GM12878 (cell line): ENCODE data around the gene RAB4B. TPM values are rescaled to one million over a fixed set of nuclear protein-coding genes. Genes with fewer than 3 reads are reported as not detected.
A peak's percentile ranks its signal among the peaks of the same experiment; 100 is the strongest.

Experiments used
- BACH1 ChIP-seq: fragments of 450-650 bp; IDR thresholded peaks from 2 replicates; pipeline ENCODE4 v1.6.1; 2017; ENCODE audit warnings: mild to moderate bottlenecking, borderline replicate concordance
- CBFB ChIP-seq: IDR thresholded peaks from 2 replicates; pipeline ENCODE4 v1.6.1; 2016; ENCODE audit warnings: antibody characterized with exemption, low read depth
- CEBPB ChIP-seq, 2 experiments: fragments of 150-350 bp in 1 of 2; IDR thresholded peaks; 2 replicates each; pipeline ENCODE4 v1.6.1; 2012 to 2014; ENCODE audit warnings: low read depth in 2 of 2, low read length in 2 of 2, borderline replicate concordance in 1 of 2, inconsistent platforms in 1 of 2
- CREB1 ChIP-seq: IDR thresholded peaks from 2 replicates; pipeline ENCODE4 v1.6.1; 2012; ENCODE audit warnings: low read depth, mild to moderate bottlenecking, inconsistent platforms
- CREM ChIP-seq: IDR thresholded peaks from 2 replicates; pipeline ENCODE4 v1.6.1; 2014; ENCODE audit warnings: antibody characterized with exemption, low read depth
- E2F8 ChIP-seq: fragments of 450-650 bp; IDR thresholded peaks from 2 replicates; pipeline ENCODE4 v1.6.1; 2018; ENCODE audit warnings: mild to moderate bottlenecking, low read depth, moderate library complexity; ENCODE audit not compliant: partially characterized antibody
- HDAC6 ChIP-seq: fragments of 200-600 bp; sonication (generic); IDR thresholded peaks from one replicate; pipeline ENCODE4 v1.8.0; 2017; ENCODE audit warnings: antibody characterized with exemption; ENCODE audit not compliant: unreplicated experiment
- IKZF2 ChIP-seq, 2 experiments: fragments of 450-650 bp; IDR thresholded peaks; 2 replicates each; pipeline ENCODE4 v1.6.1; 2017; ENCODE audit warnings: mild to moderate bottlenecking in 2 of 2, moderate library complexity in 2 of 2
- LARP7 ChIP-seq: fragments of 450-650 bp; IDR thresholded peaks from 2 replicates; pipeline ENCODE4 v1.6.1; 2017; ENCODE audit warnings: mild to moderate bottlenecking
- MTA2 ChIP-seq: fragments of 450-650 bp; IDR thresholded peaks from 2 replicates; pipeline ENCODE4 v1.6.1; 2016; ENCODE audit warnings: low read depth, mild to moderate bottlenecking, moderate library complexity
- MTA3 ChIP-seq: IDR thresholded peaks from 2 replicates; pipeline ENCODE4 v1.6.1; 2012; ENCODE audit warnings: low read length, inconsistent platforms, borderline replicate concordance
- NBN ChIP-seq: fragments of 450-650 bp; IDR thresholded peaks from 2 replicates; pipeline ENCODE4 v1.6.1; 2016
- NKRF ChIP-seq: fragments of 450-650 bp; conservative IDR thresholded peaks from 2 replicates; pipeline ENCODE4 v1.6.1; 2017; ENCODE audit warnings: mild to moderate bottlenecking, moderate library complexity
- POLR2AphosphoS5 ChIP-seq: IDR thresholded peaks from 2 replicates; pipeline ENCODE4 v1.6.1; 2011; ENCODE audit warnings: mild to moderate bottlenecking, low read length, inconsistent platforms
- RAD21 ChIP-seq: IDR thresholded peaks from 2 replicates; pipeline ENCODE4 v1.6.1; 2011; ENCODE audit warnings: mild to moderate bottlenecking, low read depth, low read length, moderate library complexity; ENCODE audit not compliant: insufficient read depth
- SMAD1 ChIP-seq: fragments of 450-650 bp; IDR thresholded peaks from 2 replicates; pipeline ENCODE4 v1.6.1; 2018; ENCODE audit warnings: mild to moderate bottlenecking, low read depth; ENCODE audit not compliant: partially characterized antibody
- SMAD5 ChIP-seq: IDR thresholded peaks from 2 replicates; pipeline ENCODE4 v1.6.1; 2016; ENCODE audit warnings: antibody characterized with exemption, low read depth
- SMC3 ChIP-seq: IDR thresholded peaks from 2 replicates; pipeline ENCODE4 v1.6.1; 2011; ENCODE audit warnings: low read length, improper control_type of control experiment, borderline replicate concordance
- SREBF2 ChIP-seq: IDR thresholded peaks from 2 replicates; pipeline ENCODE4 v1.6.1; 2012; ENCODE audit warnings: mild to moderate bottlenecking, low read length
- SUPT20H ChIP-seq: IDR thresholded peaks from 2 replicates; pipeline ENCODE4 v1.6.1; 2011; ENCODE audit warnings: low read depth, mild to moderate bottlenecking, low read length, moderate library complexity, borderline replicate concordance; ENCODE audit not compliant: control insufficient read depth
- SUZ12 ChIP-seq: fragments of 200-600 bp; sonication (generic); IDR thresholded peaks from one replicate; pipeline ENCODE4 v1.6.1; 2018; ENCODE audit warnings: antibody characterized with exemption, mild to moderate bottlenecking; ENCODE audit not compliant: unreplicated experiment
- TCF12 ChIP-seq: IDR thresholded peaks from 2 replicates; pipeline ENCODE4 v1.6.1; 2011; ENCODE audit warnings: low read depth, mild to moderate bottlenecking, low read length
- YY1 ChIP-seq: IDR thresholded peaks from 2 replicates; pipeline ENCODE4 v1.6.1; 2011; ENCODE audit warnings: low read depth, mild to moderate bottlenecking, low read length
- polyA plus RNA-seq, 11 experiments: library from polyadenylated mRNA; depleted of rRNA in 4 of 11; unstranded in 6 of 11; stranded (reverse) in 5 of 11; fragments of >200 nt; fragmentation: Nextera tagmentation in 4 of 11; fragmentation: Illumina TruSeq in 1 of 11; extraction: Ambion mirVana in 4 of 11; extraction: Trizol in 1 of 11; gene quantifications; 1 replicate in 1 of 11; 2 replicates in 10 of 11; pipeline versions ENCODE4 v1.2.1 to v1.2.3, GENCODE V29; 2011 to 2016; ENCODE audit warnings: inconsistent platforms in 2 of 11, missing spikeins in 2 of 11, low read depth in 1 of 11
- total RNA-seq, 4 experiments: library from RNA; depleted of rRNA in 3 of 4; stranded (reverse); fragments of >200 nt in 3 of 4; fragmentation: Illumina TruSeq in 1 of 4; extraction: Trizol in 1 of 4; gene quantifications; 2 replicates each; pipeline versions ENCODE4 v1.2.1 to v1.2.3, GENCODE V29; 2013 to 2021
- TF ChIP-seq, protein P1 (sequence below), 3 experiments: IDR thresholded peaks in 2 of 3; conservative IDR thresholded peaks in 1 of 3; 2 replicates each; pipeline ENCODE4 v1.5.1; 2011; ENCODE audit warnings: low read depth in 3 of 3, low read length in 3 of 3, mild to moderate bottlenecking in 3 of 3, control low read depth in 2 of 3, moderate library complexity in 2 of 3, inconsistent platforms in 1 of 3, mixed read lengths in 1 of 3; ENCODE audit not compliant: control insufficient read depth in 2 of 3, insufficient read depth in 1 of 3; ENCODE audit errors: extremely low read depth in 1 of 3

RAB4B gene
- total and polyA plus RNA-seq, 10 of the 15 experiments (the other 5 are each of a cell fraction or from before 2014, with no cell fraction given): 0.60 to 51.5 (median 27.7) TPM

GRCh38 chr19:40797963-40798682 lies 20.1 kb downstream of the RAB4B start (continued):
- 0 out of 2 replicates have a peak, but pooled peaks have one; percentile 23 for TF ChIP-seq SMAD5
- peak; percentile 37; the same call in 1 of the 2 replicates for TF ChIP-seq BACH1
- 0 out of 2 replicates have a peak, but pooled peaks have one; percentile 14 for TF ChIP-seq TCF12
- no peak for TF ChIP-seq SREBF2
- 0 out of 2 replicates have a peak, but pooled peaks have one; percentile 50 for TF ChIP-seq LARP7
- peak; percentile 16; the same call in 1 of the 2 replicates for TF ChIP-seq CBFB
- no peak for TF ChIP-seq HDAC6
- TF ChIP-seq YY1: peak; percentile 10
- peak; percentile 42; the same call in 1 of the 2 replicates for TF ChIP-seq RAD21
- 0 out of 4 replicates have a peak, but pooled peaks of 1 of the 2 experiments have one; percentile 18 for TF ChIP-seq CEBPB (IDR thresholded peaks at IDR 0.05; ENCODE audit: borderline replicate concordance in 1 of 2, low read depth in 2 of 2, low read length in 2 of 2)
- peak; percentile 65 for TF ChIP-seq SMAD1
- TF ChIP-seq POLR2AphosphoS5: peak; percentile 88
- TF ChIP-seq SUZ12: no peak
- no peak for TF ChIP-seq MTA2
- TF ChIP-seq NBN: peak; percentile 88
- TF ChIP-seq, protein P1, sequence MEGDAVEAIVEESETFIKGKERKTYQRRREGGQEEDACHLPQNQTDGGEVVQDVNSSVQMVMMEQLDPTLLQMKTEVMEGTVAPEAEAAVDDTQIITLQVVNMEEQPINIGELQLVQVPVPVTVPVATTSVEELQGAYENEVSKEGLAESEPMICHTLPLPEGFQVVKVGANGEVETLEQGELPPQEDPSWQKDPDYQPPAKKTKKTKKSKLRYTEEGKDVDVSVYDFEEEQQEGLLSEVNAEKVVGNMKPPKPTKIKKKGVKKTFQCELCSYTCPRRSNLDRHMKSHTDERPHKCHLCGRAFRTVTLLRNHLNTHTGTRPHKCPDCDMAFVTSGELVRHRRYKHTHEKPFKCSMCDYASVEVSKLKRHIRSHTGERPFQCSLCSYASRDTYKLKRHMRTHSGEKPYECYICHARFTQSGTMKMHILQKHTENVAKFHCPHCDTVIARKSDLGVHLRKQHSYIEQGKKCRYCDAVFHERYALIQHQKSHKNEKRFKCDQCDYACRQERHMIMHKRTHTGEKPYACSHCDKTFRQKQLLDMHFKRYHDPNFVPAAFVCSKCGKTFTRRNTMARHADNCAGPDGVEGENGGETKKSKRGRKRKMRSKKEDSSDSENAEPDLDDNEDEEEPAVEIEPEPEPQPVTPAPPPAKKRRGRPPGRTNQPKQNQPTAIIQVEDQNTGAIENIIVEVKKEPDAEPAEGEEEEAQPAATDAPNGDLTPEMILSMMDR (IDR thresholded peaks at IDR 0.05 in 2 of 3, conservative IDR thresholded peaks at IDR 0.05 in 1 of 3; ENCODE audit: control insufficient read depth in 2 of 3, extremely low read depth in 1 of 3, insufficient read depth in 1 of 3, low read depth in 3 of 3, low read length in 3 of 3): peak; percentile 46 to 53 (median 48); a peak in 5 of 6 replicates
- peak; percentile 22; the same call in 1 of the 2 replicates for TF ChIP-seq CREM
- peak; percentile 27; the same call in 1 of the 2 replicates for TF ChIP-seq NKRF
- TF ChIP-seq E2F8: peak; percentile 67
- TF ChIP-seq MTA3: peak; percentile 45; the same call in 1 of the 2 replicates
- no peak for TF ChIP-seq SUPT20H
- TF ChIP-seq SMC3: peak; percentile 30; the same call in 1 of the 2 replicates
- peak in 1 of 2 experiments; percentile 62; a peak in 2 of 4 replicates for TF ChIP-seq IKZF2 (IDR thresholded peaks at IDR 0.05)
- TF ChIP-seq CREB1: no peak
